ENCODE data around the gene EML1. TPM values are rescaled to one million over a fixed set of nuclear protein-coding genes. Genes with fewer than 3 reads are reported as not detected.
A peak's percentile ranks its signal among the peaks of the same experiment; 100 is the strongest.
"Not testable (repeated sequence)": the region's sequence is repeated elsewhere in the genome, so short reads cannot be mapped to it uniquely, and the experiment has no call there.

The EML1 gene
- total RNA-seq, 1 donor from 2014 or later, result 34.5 TPM

- H3K27me3 ChIP-seq (ENCODE audit: low read depth), result no peaks in the 10 kb centered on the region
- no peaks in the 10 kb centered on the region for H3K9me3 ChIP-seq
- no peak overlapping the region for H3K27ac ChIP-seq
- peaks cover 24% of the 10 kb centered on the region for H3K4me1 ChIP-seq
- no peaks in the 10 kb centered on the region for H3K36me3 ChIP-seq
- no peak for ATAC-seq
- DNase-seq, result peak; percentile 28
- intact Hi-C loops (cut with DNase I), result no loop called here
- TF ChIP-seq, protein P1, sequence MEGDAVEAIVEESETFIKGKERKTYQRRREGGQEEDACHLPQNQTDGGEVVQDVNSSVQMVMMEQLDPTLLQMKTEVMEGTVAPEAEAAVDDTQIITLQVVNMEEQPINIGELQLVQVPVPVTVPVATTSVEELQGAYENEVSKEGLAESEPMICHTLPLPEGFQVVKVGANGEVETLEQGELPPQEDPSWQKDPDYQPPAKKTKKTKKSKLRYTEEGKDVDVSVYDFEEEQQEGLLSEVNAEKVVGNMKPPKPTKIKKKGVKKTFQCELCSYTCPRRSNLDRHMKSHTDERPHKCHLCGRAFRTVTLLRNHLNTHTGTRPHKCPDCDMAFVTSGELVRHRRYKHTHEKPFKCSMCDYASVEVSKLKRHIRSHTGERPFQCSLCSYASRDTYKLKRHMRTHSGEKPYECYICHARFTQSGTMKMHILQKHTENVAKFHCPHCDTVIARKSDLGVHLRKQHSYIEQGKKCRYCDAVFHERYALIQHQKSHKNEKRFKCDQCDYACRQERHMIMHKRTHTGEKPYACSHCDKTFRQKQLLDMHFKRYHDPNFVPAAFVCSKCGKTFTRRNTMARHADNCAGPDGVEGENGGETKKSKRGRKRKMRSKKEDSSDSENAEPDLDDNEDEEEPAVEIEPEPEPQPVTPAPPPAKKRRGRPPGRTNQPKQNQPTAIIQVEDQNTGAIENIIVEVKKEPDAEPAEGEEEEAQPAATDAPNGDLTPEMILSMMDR (IDR thresholded peaks at IDR 0.05), result no peak
- H3K4me3 ChIP-seq, result no peak overlapping the region
Observed at GRCh38 chr14:99758872-99759545, 34.2 kb upstream of the EML1 start.

DNA sequence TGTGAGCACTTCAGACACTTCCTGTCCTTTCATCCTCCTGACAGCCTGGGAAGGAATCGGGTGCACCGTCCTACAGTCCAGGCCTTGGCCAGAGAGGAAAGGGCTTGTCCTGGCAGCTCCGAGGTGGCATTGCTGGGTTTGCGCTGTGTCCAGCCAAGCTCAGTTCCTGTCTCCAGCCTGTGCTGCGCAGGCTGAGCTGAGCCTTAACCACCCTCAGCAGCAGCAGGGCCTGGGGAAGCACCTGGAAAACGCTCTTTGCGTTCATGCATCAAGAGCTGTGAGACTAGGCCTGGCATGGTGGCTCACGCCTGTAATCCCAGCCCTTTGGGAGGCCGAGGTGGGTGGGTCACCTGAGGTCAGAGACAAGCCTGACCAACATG is 33.7 kb upstream of the EML1 start:
- H3K9me3 ChIP-seq, result no peaks in the 10 kb centered on the region
- no peaks in the 10 kb centered on the region for H3K36me3 ChIP-seq
- TF ChIP-seq, protein P1 (IDR thresholded peaks at IDR 0.05), result no peak
- DNase-seq (peak; percentile 47), ATAC-seq (no peak)
- H3K27me3 ChIP-seq (ENCODE audit: low read depth), result no peaks in the 10 kb centered on the region
- intact Hi-C loops (cut with DNase I), result no loop called here
- peaks cover 19% of the 10 kb centered on the region for H3K4me1 ChIP-seq
- H3K27ac ChIP-seq, result no peak overlapping the region
- H3K4me3 ChIP-seq, result no peak overlapping the region

GRCh38 chr14:99760817-99761216 is 32.4 kb upstream of the EML1 start:
- TF ChIP-seq, protein P1 (IDR thresholded peaks at IDR 0.05), result no peak
- Histone ChIP-seq H3K4me3 (no peak overlapping the region), H3K27me3 (ENCODE audit: low read depth) (no peaks in the 10 kb centered on the region), H3K9me3 (no peaks in the 10 kb centered on the region), H3K4me1 (peaks cover 10% of the 10 kb centered on the region), H3K36me3 (no peaks in the 10 kb centered on the region), H3K27ac (no peak overlapping the region)
- ATAC-seq, result no peak
- DNase-seq, result no peak
- intact Hi-C loops (cut with DNase I), result no loop called here

DNA sequence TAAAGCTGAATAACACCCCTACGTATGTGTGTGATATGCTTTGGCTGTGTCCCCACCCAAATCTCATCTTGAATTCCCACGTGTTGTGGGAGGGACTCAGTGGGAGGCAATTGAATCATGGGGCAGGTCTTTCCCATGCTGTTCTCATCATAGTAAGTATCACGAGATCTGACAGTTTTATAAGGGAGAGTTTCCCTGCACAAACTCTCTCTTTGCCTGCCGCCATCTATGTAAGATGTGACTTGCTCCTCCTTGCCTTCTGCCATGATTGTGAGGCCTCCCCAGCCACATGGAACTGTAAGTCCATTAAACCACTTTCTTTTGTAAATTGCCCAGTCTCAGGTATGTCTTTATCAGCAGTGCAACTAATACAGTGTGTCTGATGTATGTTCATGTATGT is 30.3 kb upstream of the EML1 start:
- H3K27me3 ChIP-seq (ENCODE audit: low read depth); DNase-seq; H3K9me3 ChIP-seq; H3K36me3 ChIP-seq; intact Hi-C loops (cut with DNase I); H3K27ac ChIP-seq; ATAC-seq; H3K4me1 ChIP-seq; H3K4me3 ChIP-seq: not testable (repeated sequence)

DNA sequence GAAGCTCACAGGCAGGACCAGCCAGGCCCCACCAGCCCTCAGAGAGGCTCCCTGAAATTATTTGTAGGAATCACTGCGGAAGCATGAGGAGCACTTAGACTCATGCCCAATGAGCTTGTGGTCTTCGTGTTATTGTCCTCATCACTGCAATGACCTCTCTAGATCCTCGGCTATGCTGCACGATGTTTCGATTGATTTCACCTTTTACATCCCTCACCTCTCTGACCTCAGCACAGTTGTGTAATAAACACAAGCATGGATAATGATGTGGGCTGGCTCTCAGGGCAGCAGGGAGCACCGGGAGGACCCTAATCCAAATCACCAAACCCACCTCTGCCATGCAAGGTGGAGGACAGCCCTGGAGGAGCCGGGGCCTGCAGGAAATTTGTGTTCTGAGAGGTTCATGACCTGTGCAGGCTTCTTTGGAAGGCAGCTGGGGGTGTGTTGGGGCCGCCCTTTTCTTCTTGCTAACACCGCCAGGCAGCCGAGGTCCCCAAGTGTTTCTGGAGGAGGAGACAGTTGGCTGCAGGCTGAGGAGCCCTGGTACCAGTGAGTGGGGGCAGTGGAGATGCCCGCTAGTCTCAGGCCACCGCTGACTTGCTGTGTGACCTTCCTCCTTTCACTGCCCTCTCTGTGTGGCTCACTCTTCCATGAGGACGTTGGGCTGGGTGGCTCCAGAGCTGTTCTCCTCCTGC is 29.5 kb upstream of the EML1 start:
- H3K36me3 ChIP-seq, result no peaks in the 10 kb centered on the region
- no peak overlapping the region for H3K4me3 ChIP-seq
- no peak overlapping the region for H3K27ac ChIP-seq
- no peaks in the 10 kb centered on the region for H3K9me3 ChIP-seq
- no peak for DNase-seq
- peaks cover 5% of the 10 kb centered on the region for H3K4me1 ChIP-seq
- TF ChIP-seq, protein P1 (IDR thresholded peaks at IDR 0.05), result no peak
- intact Hi-C loops (cut with DNase I), result no loop called here
- no peaks in the 10 kb centered on the region for H3K27me3 ChIP-seq (ENCODE audit: low read depth)
- ATAC-seq, result no peak

GRCh38 chr14:99764222-99764706 is 28.9 kb upstream of the EML1 start:
- H3K27ac ChIP-seq, result no peak overlapping the region
- intact Hi-C loops (cut with DNase I), result no loop called here

More at GRCh38 chr14:99764222-99764706, 28.9 kb upstream of the EML1 start:
- H3K27me3 ChIP-seq (ENCODE audit: low read depth), result no peaks in the 10 kb centered on the region
- H3K4me1 ChIP-seq, result peaks cover 5% of the 10 kb centered on the region
- no peaks in the 10 kb centered on the region for H3K9me3 ChIP-seq
- DNase-seq (no peak), ATAC-seq (no peak)
- no peak overlapping the region for H3K4me3 ChIP-seq
- TF ChIP-seq, protein P1 (IDR thresholded peaks at IDR 0.05), result no peak
- H3K36me3 ChIP-seq, result no peaks in the 10 kb centered on the region
